SJSA1 (cell line): ENCODE measurements around the gene RRP8. TPM values are rescaled to one million over a fixed set of nuclear protein-coding genes. Genes with fewer than 3 reads are reported as not detected.

Experiments
- DNase-seq, 2 experiments: peaks; one replicate each; pipeline ENCODE4 v3.0.0-alpha.2; 2015 to 2020; ENCODE audit warnings: low spot score in 2 of 2, low read depth in 1 of 2
- H3K27ac ChIP-seq: fragments of 250-450 bp; sonication (Bioruptor Pico); 2 replicates; pipeline ENCODE4 v1.5.1; 2020; ENCODE audit warnings: mild to moderate bottlenecking, moderate library complexity
- H3K27me3 ChIP-seq: fragments of 250-450 bp; sonication (Bioruptor Pico); replicated peaks from 2 replicates; pipeline ENCODE4 v1.5.1; 2020; ENCODE audit warnings: mild to moderate bottlenecking, moderate library complexity
- H3K36me3 ChIP-seq: fragments of 250-450 bp; sonication (Bioruptor Pico); 2 replicates; pipeline ENCODE4 v1.5.1; 2020; ENCODE audit warnings: mild to moderate bottlenecking
- H3K4me1 ChIP-seq: fragments of 250-450 bp; sonication (Bioruptor Pico); replicated peaks from 2 replicates; pipeline ENCODE4 v1.6.1; 2021; ENCODE audit warnings: mild to moderate bottlenecking
- H3K4me3 ChIP-seq: fragments of 250-450 bp; sonication (Bioruptor Pico); 2 replicates; pipeline ENCODE4 v1.5.1; 2020; ENCODE audit warnings: mild to moderate bottlenecking
- H3K9me3 ChIP-seq: fragments of 250-450 bp; sonication (Bioruptor Pico); replicated peaks from 2 replicates; pipeline ENCODE4 v1.5.1; 2020; ENCODE audit warnings: mild to moderate bottlenecking
- total RNA-seq: library from RNA; depleted of rRNA; stranded (reverse); fragments of >200 nt; shearing (Covaris generic); gene quantifications from 2 replicates; pipeline ENCODE4 v1.2.3, GENCODE V29; 2014

Gene RRP8
- total RNA-seq, 1 experiment from 2014 or later, result 10.2 TPM

DNA sequence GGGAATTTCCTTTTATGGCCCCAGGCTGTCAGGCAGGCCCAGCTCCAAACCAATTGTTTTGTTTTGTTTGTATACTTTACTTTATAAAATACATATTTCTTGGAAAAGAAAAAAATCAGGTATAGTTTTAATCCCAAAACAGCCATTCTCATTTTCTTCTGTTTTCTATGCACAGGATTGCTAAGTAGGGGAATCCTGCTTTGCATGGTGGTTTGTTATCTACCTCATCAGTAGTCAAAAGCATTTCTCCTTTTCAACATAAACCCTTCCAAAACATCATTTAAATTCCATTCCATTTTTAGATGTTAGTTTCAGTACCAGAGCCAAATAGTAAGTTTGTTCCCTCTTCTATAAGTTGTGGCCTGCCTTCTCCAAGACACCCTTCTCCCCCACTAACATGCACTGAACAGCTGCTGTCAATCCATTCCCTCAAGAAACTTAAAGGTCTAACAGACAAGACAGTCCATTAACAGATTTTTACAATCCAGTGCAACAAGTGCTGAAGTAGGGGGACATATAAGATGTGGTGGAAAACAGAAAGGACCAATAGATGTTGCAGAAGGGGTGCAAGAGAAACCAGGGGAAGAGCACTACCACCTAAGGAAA, 3.9 kb upstream of the RRP8 start:
- Histone ChIP-seq H3K36me3 (peaks cover 60% of the 10 kb centered on the region), H3K4me1 (peaks cover 51% of the 10 kb centered on the region), H3K27me3 (no peaks in the 10 kb centered on the region), H3K27ac (peak overlapping the region; percentile 76), H3K4me3 (no peak overlapping the region), H3K9me3 (no peaks in the 10 kb centered on the region)
- DNase-seq, result no peak

DNA sequence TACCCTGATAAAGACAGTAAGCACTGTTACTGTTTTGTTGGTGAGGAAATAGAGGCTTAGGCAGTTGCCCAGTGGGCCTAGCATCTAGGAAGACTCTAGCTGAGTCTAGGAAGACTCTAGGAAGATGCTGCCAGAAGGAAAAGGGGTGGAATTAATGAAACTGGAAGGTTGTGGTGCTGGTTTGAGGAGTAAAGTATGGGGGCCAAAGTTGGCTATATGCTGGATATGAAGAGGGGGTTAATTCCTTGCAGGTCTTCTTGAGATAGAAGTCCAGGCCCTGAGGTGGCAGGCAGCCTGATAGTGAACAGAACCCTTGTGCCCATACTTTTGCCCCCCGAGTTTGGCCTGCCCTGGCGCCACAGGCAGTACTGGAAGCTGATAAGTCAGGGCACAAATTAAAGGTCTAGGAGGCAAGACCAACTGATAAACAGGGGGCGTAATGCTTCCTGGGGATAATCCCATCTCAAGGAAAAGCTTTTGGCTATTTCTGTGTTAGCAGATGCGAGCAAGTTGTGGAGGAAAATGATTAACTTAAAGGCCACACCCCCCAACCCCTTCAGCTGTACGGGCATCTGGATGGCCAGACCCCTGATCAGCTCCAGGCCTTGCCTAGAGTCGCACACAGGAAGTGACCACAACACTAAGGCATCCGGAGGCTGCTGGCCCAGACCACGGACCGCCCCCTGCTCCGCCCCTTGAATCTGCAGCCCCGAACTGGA, 3.2 kb upstream of the RRP8 start:
- Histone ChIP-seq H3K4me1 (peaks cover 49% of the 10 kb centered on the region), H3K4me3 (no peak overlapping the region), H3K36me3 (peaks cover 56% of the 10 kb centered on the region)

DNA sequence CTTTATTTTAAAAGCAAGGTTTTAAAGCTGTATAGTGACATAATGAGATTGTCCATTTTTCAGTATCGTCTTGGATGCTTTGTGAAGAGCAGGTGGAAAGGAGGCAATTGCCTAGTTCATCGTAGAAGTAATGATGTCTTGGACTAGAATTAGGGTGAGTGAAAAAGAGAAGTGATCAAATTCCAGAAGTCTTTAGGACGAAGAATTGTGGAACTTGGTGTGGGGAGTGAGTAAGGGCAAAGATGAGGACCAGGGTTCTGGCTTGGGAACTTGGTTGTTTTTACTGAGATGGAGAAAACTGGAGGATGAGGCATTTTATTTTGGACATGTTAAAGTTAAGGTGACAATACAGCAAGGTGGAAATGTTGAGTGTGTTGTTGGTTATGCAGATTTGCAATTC, 1.4 kb upstream of the RRP8 start:
- Histone ChIP-seq H3K27ac (no peak overlapping the region), H3K4me1 (peaks cover 40% of the 10 kb centered on the region), H3K36me3 (peaks cover 53% of the 10 kb centered on the region), H3K9me3 (no peaks in the 10 kb centered on the region), H3K27me3 (no peaks in the 10 kb centered on the region), H3K4me3 (peak overlapping the region; percentile 66)
- no peak for DNase-seq

More for the DNA sequence above, 3.2 kb upstream of the RRP8 start:
- peak; percentile 78 to 89 for DNase-seq
- peak overlapping the region; percentile 76 for H3K27ac ChIP-seq
- H3K9me3 ChIP-seq, result no peaks in the 10 kb centered on the region
- no peaks in the 10 kb centered on the region for H3K27me3 ChIP-seq

DNA sequence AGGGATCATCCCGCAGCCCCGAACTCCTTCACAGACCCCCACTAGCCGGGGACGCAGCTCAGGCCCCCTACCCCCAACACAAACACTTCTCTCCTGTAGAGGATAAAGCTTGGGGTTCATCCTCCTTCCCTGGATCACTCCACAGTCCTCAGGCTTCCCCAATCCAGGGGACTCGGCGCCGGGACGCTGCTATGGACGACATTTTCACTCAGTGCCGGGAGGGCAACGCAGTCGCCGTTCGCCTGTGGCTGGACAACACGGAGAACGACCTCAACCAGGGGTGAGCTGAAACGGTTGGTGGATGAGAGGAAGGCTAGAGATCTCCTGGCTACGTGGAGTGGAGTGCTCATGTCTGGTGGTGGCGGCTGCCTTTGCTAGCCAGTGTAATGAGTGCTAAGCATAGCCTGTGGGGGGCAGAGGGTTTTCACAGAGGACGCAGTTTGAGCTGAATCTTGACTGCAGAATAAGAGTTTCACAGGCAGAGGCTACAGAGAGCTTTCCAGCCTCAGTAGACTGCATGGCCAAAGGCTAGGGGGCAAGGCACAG, 738 bp upstream of the RRP8 start:
- Histone ChIP-seq H3K27me3 (no peaks in the 10 kb centered on the region), H3K36me3 (peaks cover 53% of the 10 kb centered on the region), H3K27ac (0 out of 2 replicates have a peak overlapping the region, but pooled peaks have one; percentile 31), H3K9me3 (no peaks in the 10 kb centered on the region), H3K4me1 (peaks cover 35% of the 10 kb centered on the region), H3K4me3 (peak overlapping the region; percentile 66)
- DNase-seq, result peak in 1 of 2 experiments; percentile 34

DNA sequence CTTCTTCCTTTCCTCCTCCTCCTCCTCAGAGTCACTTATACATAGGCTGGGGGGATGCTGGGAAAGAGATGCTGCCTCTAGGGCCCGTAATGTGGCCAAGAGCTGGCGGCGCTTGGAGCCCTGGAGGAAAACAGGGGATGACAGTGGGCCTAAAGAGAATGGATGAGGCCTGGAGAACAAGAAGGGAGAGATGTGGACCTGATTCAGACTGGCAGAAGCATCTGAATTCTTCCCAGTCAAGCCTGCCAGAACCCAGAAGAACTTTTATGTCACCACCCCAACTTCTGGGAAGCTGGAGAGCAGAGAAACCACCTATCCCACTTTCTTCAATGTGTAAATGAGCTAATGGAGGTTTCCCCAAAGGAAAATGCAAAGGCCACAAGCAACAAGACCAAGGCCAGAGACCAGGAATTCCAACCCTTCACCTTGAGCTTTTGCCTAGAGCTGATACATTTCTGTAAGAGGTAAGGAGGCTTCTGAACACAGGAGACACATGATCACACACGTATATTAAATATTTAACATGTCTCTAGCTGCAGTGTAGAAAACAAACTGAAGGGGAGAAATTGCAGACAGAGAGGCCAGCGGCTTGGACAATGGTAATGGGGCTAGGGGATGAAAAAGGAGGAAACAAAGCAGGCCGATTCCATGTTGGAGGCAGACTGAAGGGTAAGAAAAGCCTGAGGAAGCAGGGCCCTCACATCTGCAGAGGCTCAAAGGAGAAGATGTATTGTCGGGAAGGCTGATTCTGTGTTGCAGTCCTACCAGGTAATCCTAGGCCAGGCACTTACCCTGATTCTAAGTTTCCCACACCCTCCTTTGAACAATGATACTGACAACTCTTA, 1.1 kb downstream of the RRP8 start:
- H3K4me1 ChIP-seq, result peaks cover 17% of the 10 kb centered on the region
- H3K27me3 ChIP-seq, result no peaks in the 10 kb centered on the region
- H3K9me3 ChIP-seq, result no peaks in the 10 kb centered on the region
- H3K4me3 ChIP-seq, result peak overlapping the region; percentile 66
- no peak overlapping the region for H3K27ac ChIP-seq
- peaks cover 45% of the 10 kb centered on the region for H3K36me3 ChIP-seq
- no peak for DNase-seq

DNA sequence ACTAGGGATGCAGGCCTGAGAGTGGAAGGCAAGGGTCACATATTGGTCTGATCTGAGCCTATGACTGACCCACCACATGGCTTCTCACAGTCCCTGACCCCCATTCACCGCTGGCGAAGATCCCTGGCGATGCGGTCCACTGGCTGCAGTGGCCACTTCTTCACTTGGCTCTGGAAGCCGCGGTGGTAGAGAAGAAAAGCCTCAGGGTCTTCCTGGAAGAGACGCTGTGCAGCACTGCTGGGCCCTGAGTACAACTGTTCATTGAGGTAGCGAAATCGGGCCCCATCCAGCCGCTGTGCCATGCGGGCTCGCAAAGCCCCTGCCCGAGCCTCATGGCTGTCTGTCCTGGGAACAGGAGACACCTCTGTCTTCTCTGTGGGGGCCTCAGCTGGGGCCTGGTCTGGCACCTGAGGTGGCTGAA, 2.4 kb downstream of the RRP8 start:
- Histone ChIP-seq H3K36me3 (peaks cover 37% of the 10 kb centered on the region), H3K9me3 (no peaks in the 10 kb centered on the region)
- no peak for DNase-seq

DNA sequence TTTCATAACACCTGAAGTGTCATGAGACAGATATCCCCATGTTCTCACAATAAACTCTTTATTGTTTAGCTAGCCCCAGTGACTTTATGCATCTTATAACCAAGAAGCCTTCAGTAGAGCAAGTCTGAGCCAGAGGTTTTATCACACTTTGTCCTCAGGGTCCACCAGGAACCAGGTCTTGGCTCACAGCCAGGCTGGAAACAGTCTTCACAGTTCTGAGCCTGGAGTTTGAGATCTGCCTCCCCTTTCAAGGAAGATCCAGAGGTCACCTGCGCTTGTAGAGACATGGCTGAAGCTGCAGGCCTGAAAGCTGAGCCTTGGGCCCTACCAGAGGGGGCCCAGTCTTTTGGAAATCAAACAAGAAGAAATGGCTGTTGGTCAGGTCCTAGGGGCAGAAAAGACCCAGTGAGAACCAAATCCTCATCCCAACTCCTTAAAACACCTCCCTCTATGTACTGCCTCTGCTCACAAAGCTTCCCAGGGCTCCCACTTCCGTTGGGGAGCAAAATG, 3.5 kb downstream of the RRP8 start:
- Histone ChIP-seq H3K36me3 (peaks cover 33% of the 10 kb centered on the region), H3K27me3 (no peaks in the 10 kb centered on the region), H3K4me1 (no peaks in the 10 kb centered on the region), H3K4me3 (no peak overlapping the region), H3K9me3 (no peaks in the 10 kb centered on the region), H3K27ac (no peak overlapping the region)
- DNase-seq, result no peak

More for the DNA sequence above, 2.4 kb downstream of the RRP8 start:
- Histone ChIP-seq H3K4me1 (peaks cover 6% of the 10 kb centered on the region), H3K4me3 (no peak overlapping the region), H3K27ac (no peak overlapping the region), H3K27me3 (no peaks in the 10 kb centered on the region)

DNA sequence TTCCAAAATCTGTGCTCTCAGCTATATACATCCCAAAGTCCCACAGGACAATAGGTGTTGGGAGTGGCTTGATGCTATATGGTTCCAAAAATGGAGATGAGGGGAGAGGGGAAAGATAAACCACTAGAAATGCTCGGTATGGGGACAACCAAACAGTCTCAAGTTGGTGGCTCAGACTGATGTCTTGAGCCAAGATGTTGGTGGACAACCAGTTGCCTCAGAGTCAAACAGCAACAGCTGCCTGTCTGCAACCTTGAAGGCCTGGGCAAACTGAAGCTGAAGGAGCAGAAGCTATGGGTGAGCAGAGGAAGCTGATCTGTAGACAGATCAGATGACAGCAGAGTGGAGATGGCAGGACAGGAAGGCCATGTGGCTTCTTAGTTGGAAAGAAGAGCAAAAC, 4.0 kb downstream of the RRP8 start:
- Histone ChIP-seq H3K27ac (no peak overlapping the region), H3K9me3 (no peaks in the 10 kb centered on the region), H3K4me1 (no peaks in the 10 kb centered on the region), H3K27me3 (no peaks in the 10 kb centered on the region), H3K36me3 (peaks cover 30% of the 10 kb centered on the region), H3K4me3 (no peak overlapping the region)
- DNase-seq, result no peak

DNA sequence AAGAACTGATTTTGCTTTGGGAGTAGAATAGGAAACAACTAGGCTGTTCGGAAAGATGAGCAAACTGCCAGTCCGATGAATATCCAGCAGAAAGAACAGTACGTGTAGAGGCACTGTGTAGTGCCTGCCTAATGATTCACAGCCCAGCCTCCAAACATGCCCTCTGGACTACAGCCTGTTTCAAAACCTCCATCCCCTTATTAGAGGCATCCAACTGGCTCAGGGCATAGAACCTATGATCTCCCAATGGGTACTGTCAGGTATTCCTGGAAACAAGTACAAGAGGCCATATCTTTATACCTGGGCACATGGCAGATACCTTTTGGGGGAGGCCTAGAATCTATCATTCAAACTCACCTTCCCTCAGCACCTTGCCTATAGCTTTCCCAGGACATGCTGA, 4.9 kb downstream of the RRP8 start:
- Histone ChIP-seq H3K4me3 (no peak overlapping the region), H3K36me3 (peaks cover 32% of the 10 kb centered on the region), H3K27ac (no peak overlapping the region), H3K27me3 (no peaks in the 10 kb centered on the region), H3K4me1 (no peaks in the 10 kb centered on the region), H3K9me3 (no peaks in the 10 kb centered on the region)
- no peak for DNase-seq

DNA sequence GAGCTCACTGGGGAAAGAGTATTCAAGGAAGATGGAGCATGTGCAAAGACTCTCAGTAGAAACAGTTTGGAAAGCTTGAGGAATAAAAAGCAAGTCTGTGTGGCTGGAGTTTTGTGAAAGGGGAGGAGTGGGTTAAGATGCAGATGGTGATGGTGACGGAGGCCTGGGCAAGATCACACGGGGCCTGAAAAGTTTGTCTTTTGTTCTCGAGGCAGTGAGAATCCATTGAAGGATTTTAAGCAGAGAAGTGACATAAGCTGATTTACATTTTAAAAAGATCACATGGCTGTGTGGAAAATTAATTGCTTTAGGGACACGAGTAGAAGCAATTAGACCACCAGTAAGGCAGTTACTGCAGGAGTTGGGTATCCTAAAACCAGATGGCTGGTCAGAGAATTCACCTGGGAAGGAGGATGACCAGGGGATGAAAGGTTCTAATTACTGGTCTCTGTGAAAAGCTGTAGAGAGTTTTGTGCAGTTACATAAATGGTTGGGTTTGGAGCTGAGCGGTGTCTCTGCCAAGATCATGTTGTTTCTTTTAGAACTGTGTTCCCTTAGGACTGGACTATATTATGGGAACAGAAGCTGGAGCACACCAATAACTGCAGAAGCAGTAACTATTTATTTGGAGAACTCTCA, 7.1 kb downstream of the RRP8 start:
- H3K4me1 ChIP-seq, result no peaks in the 10 kb centered on the region
- no peak overlapping the region for H3K27ac ChIP-seq
- no peak overlapping the region for H3K4me3 ChIP-seq
- no peak for DNase-seq
- no peaks in the 10 kb centered on the region for H3K9me3 ChIP-seq
- peaks cover 29% of the 10 kb centered on the region for H3K36me3 ChIP-seq
- no peaks in the 10 kb centered on the region for H3K27me3 ChIP-seq

DNA sequence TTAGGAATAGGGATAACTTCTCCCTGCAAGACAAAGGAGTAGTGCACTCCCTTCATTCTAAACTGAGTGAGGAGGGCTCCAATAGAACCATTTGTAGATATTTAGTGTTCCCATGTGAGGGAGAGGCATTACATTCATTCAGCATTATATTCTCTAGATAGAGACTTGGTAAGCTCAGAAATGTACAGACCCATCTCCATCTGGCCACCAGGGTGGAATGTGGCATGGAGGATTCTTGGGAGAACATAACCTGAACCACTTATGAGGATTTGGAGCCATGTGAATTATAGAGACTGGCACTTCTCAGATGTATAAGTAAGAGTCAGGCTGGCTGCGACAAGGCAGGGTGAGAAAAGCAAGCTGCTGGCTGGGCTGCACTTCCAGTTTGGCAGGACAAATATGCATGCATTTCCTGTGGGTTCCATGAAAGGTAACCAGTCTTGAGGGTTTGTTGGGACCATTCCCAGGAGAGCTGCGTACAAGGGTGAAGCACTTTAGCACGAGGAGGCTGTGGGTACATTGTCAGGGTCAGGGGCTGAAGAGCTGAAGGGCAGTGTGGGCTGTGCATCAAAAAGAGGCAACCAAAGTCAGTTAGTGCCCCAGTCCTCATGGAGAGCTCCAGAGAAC, 9.2 kb downstream of the RRP8 start:
- Histone ChIP-seq H3K36me3 (peaks cover 11% of the 10 kb centered on the region), H3K27me3 (no peaks in the 10 kb centered on the region), H3K4me1 (no peaks in the 10 kb centered on the region), H3K27ac (no peak overlapping the region), H3K4me3 (no peak overlapping the region), H3K9me3 (no peaks in the 10 kb centered on the region)
- DNase-seq, result no peak

DNA sequence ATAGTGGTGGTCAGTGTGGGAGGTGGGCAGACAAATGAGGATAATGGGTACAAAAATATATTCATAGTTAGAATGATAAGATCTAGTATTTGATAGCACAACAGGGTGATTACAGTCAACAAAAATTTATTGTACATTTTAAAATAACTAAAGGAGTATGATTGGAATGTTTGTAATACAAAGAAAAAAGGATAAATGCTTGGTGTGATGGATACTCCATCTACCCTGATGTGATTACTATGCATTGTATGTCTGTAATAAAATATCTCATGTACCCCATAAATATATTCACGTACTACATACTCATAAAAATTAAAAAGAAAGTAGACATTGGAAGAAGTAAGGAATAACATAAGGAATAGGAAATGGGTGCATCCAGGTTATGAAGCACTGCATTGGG, 15.4 kb downstream of the RRP8 start:
- Histone ChIP-seq H3K9me3 (no peaks in the 10 kb centered on the region), H3K4me3 (no peak overlapping the region), H3K36me3 (no peaks in the 10 kb centered on the region), H3K4me1 (no peaks in the 10 kb centered on the region), H3K27ac (no peak overlapping the region), H3K27me3 (no peaks in the 10 kb centered on the region)
- no peak for DNase-seq
